H9 (cell line): ENCODE results near the gene SCNN1B. TPM values are rescaled to one million over a fixed set of nuclear protein-coding genes. Genes with fewer than 3 reads are reported as not detected.

ENCODE experiments used
- DNase-seq: peaks from one replicate; pipeline ENCODE4 v3.0.0-alpha.2; 2017
- H2AFZ ChIP-seq: one replicate; pipeline ENCODE4 v1.6.1; 2013; ENCODE audit warnings: mild to moderate bottlenecking, low read length, control low read depth, moderate library complexity
- H2AK5ac ChIP-seq: 2 replicates; pipeline ENCODE4 v1.6.1; 2013; ENCODE audit warnings: low read length, control low read depth, mixed read lengths; ENCODE audit not compliant: insufficient read length
- H2BK120ac ChIP-seq: one replicate; pipeline ENCODE4 v1.6.1; 2013; ENCODE audit warnings: low read depth, mild to moderate bottlenecking, low read length, control low read depth, inconsistent platforms; ENCODE audit not compliant: poor library complexity, severe bottlenecking
- H2BK12ac ChIP-seq: 2 replicates; pipeline ENCODE4 v1.6.1; 2013; ENCODE audit warnings: low read length, control low read depth, mixed read lengths, low read depth; ENCODE audit not compliant: insufficient read length
- H2BK15ac ChIP-seq: 2 replicates; pipeline ENCODE4 v1.6.1; 2013; ENCODE audit warnings: low read depth, low read length, control low read depth
- H2BK20ac ChIP-seq: one replicate; pipeline ENCODE4 v1.6.1; 2013; ENCODE audit warnings: low read depth, mild to moderate bottlenecking, low read length, control low read depth, inconsistent platforms; ENCODE audit not compliant: poor library complexity, severe bottlenecking
- H2BK5ac ChIP-seq: 2 replicates; pipeline ENCODE4 v1.6.1; 2013; ENCODE audit warnings: low read length, control low read depth, mixed read lengths; ENCODE audit not compliant: insufficient read length
- H3K14ac ChIP-seq: 2 replicates; pipeline ENCODE4 v1.6.1; 2013; ENCODE audit warnings: low read length, control low read depth; ENCODE audit not compliant: insufficient read depth
- H3K18ac ChIP-seq: 2 replicates; pipeline ENCODE4 v1.6.1; 2013; ENCODE audit warnings: low read depth, mild to moderate bottlenecking, mixed read lengths, low read length, control low read depth; ENCODE audit not compliant: insufficient read length
- H3K23ac ChIP-seq: 2 replicates; pipeline ENCODE4 v1.6.1; 2013; ENCODE audit warnings: low read length, control low read depth, mixed read lengths, low read depth; ENCODE audit not compliant: insufficient read length
- H3K23me2 ChIP-seq: 2 replicates; pipeline ENCODE4 v1.6.1; 2013; ENCODE audit warnings: low read depth, mild to moderate bottlenecking, mixed read lengths, low read length, control low read depth; ENCODE audit not compliant: insufficient read length, poor library complexity, severe bottlenecking
- H3K27ac ChIP-seq: 2 replicates; pipeline ENCODE4 v1.5.1; 2013; ENCODE audit warnings: low read length, control low read depth, mixed read lengths, low read depth; ENCODE audit not compliant: insufficient read length
- H3K27me3 ChIP-seq: 2 replicates; pipeline ENCODE4 v1.6.1; 2013; ENCODE audit warnings: low read length, control low read depth, inconsistent platforms; ENCODE audit not compliant: insufficient read depth
- H3K4ac ChIP-seq: 2 replicates; pipeline ENCODE4 v1.6.1; 2013; ENCODE audit warnings: low read depth, mild to moderate bottlenecking, control low read depth, inconsistent platforms, low read length, moderate library complexity
- H3K4me1 ChIP-seq: 2 replicates; pipeline ENCODE4 v1.6.1; 2013; ENCODE audit warnings: low read length, control low read depth, inconsistent platforms; ENCODE audit not compliant: insufficient read depth
- H3K4me2 ChIP-seq: 2 replicates; pipeline ENCODE4 v1.6.1; 2013; ENCODE audit warnings: low read length, control low read depth, mixed read lengths; ENCODE audit not compliant: insufficient read length, insufficient read depth
- H3K56ac ChIP-seq: 2 replicates; pipeline ENCODE4 v1.6.1; 2013; ENCODE audit warnings: low read depth, mild to moderate bottlenecking, mixed read lengths, low read length, control low read depth; ENCODE audit not compliant: insufficient read length
- H3K79me1 ChIP-seq: 2 replicates; pipeline ENCODE4 v1.6.1; 2013; ENCODE audit warnings: low read depth, mild to moderate bottlenecking, moderate library complexity, low read length, control low read depth, inconsistent platforms; ENCODE audit not compliant: insufficient read depth, poor library complexity, severe bottlenecking
- H3K79me2 ChIP-seq: 2 replicates; pipeline ENCODE4 v1.6.1; 2013; ENCODE audit warnings: low read length, control low read depth, inconsistent platforms; ENCODE audit not compliant: insufficient read depth
- H3K9ac ChIP-seq: 2 replicates; pipeline ENCODE4 v1.6.1; 2013; ENCODE audit warnings: low read length, control low read depth, mixed read lengths; ENCODE audit not compliant: insufficient read length; ENCODE audit errors: extremely low read depth
- H3K9me3 ChIP-seq: one replicate; pipeline ENCODE4 v1.6.1; 2013; ENCODE audit warnings: low read depth, low read length, inconsistent platforms; ENCODE audit not compliant: control insufficient read depth
- H3T11ph ChIP-seq: one replicate; pipeline ENCODE4 v1.6.1; 2013; ENCODE audit warnings: mild to moderate bottlenecking, low read length, control low read depth, inconsistent platforms
- H4K20me1 ChIP-seq: one replicate; pipeline ENCODE4 v1.6.1; 2013; ENCODE audit not compliant: control insufficient read depth, insufficient read length, insufficient read depth
- H4K5ac ChIP-seq: 2 replicates; pipeline ENCODE4 v1.6.1; 2013; ENCODE audit warnings: low read depth, mild to moderate bottlenecking, mixed read lengths, low read length, control low read depth; ENCODE audit not compliant: insufficient read length
- H4K8ac ChIP-seq: replicated peaks from 2 replicates; pipeline ENCODE4 v1.6.1; 2013; ENCODE audit warnings: low read length, control low read depth, mixed read lengths, low read depth; ENCODE audit not compliant: insufficient read length
- H4K91ac ChIP-seq: 2 replicates; pipeline ENCODE4 v1.6.1; 2013; ENCODE audit warnings: low read depth, mild to moderate bottlenecking, moderate library complexity, mixed read lengths, low read length, control low read depth; ENCODE audit not compliant: insufficient read length
- H3K27ac Mint-ChIP-seq, 3 experiments: 2 replicates in 2 of 3; 3 replicates in 1 of 3; pipeline ENCODE4 v1.8.0; 2020 to 2021; ENCODE audit warnings: mixed read lengths in 3 of 3, mild to moderate bottlenecking in 1 of 3, moderate library complexity in 1 of 3
- H3K27me3 Mint-ChIP-seq: 2 replicates; pipeline ENCODE4 v1.8.0; 2021; ENCODE audit warnings: low read depth, mild to moderate bottlenecking, moderate library complexity, mixed read lengths
- H3K36me3 Mint-ChIP-seq, 3 experiments: 2 replicates in 2 of 3; 3 replicates in 1 of 3; pipeline ENCODE4 v1.8.0; 2020 to 2021; ENCODE audit warnings: low read depth in 3 of 3, mixed read lengths in 3 of 3; ENCODE audit not compliant: insufficient read depth in 1 of 3
- H3K4me1 Mint-ChIP-seq, 2 experiments: 2 replicates each; pipeline ENCODE4 v1.8.0; 2020; ENCODE audit warnings: mixed read lengths in 2 of 2
- H3K4me3 Mint-ChIP-seq, 2 experiments: 2 replicates in 1 of 2; 3 replicates in 1 of 2; pipeline ENCODE4 v1.8.0; 2020 to 2021; ENCODE audit warnings: mild to moderate bottlenecking in 2 of 2, mixed read lengths in 2 of 2, moderate library complexity in 1 of 2
- H3K9me3 Mint-ChIP-seq, 2 experiments: 2 replicates in 1 of 2; 3 replicates in 1 of 2; pipeline ENCODE4 v1.8.0; 2020; ENCODE audit warnings: mild to moderate bottlenecking in 2 of 2, mixed read lengths in 2 of 2, moderate library complexity in 1 of 2
- WGBS: extraction: QIAGEN DNeasy Blood & Tissue Kit; methylation state at CpG from one replicate; pipeline ENCODE4 v1.1.7; 2013; ENCODE audit warnings: missing lambda C conversion rate, low lambda C conversion rate, mixed read lengths; ENCODE audit not compliant: insufficient read length; ENCODE audit errors: extremely low coverage; 5-methylcytosine and 5-hydroxymethylcytosine counted together
- total RNA-seq: library from RNA; stranded (reverse); gene quantifications from 2 replicates; pipeline ENCODE4 v1.2.1, GENCODE V29; 2021
- TF ChIP-seq, protein P1 (sequence below): fragments of 200-600 bp; sonication (generic); conservative IDR thresholded peaks from 3 replicates; pipeline ENCODE4 v1.8.0; 2021; ENCODE audit warnings: antibody characterized with exemption, mild to moderate bottlenecking

Gene SCNN1B
- total RNA-seq, 1 experiment from 2014 or later: 0.11 TPM

DNA sequence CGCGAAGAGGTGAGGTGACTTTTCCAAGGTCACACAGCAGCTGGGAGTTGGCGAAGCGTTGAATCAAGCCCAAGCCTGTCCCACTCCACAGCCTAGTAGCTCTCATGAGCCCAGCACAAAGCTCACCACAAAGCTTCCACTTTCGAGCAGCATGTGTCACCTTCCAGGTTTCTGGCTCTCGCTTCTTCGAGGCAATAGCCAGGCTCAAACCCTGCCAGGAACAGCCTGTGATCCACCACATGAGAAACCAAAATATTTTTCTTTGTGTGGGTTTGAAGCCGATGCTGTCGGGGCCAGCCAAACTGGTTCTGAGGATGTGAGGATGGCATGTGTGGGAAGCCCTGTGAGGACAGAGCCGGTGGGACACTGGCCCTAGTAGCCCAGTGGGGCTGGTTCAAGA lies 82.8 kb downstream of the SCNN1B start:
- Histone ChIP-seq H3K56ac (no peak overlapping the region), H2BK12ac (no peak overlapping the region), H3K27me3 (no peaks in the 10 kb centered on the region), H3K4me1 (no peaks in the 10 kb centered on the region), H3K27ac (no peak overlapping the region), H4K91ac (no peak overlapping the region), H3T11ph (no peak overlapping the region), H2BK120ac (no peak overlapping the region), H3K23me2 (no peaks in the 10 kb centered on the region), H2BK15ac (no peak overlapping the region), H3K23ac (no peak overlapping the region), H2AK5ac (no peak overlapping the region), H2AFZ (no peak overlapping the region), H3K79me2 (no peaks in the 10 kb centered on the region), H4K20me1 (no peaks in the 10 kb centered on the region), H2BK5ac (no peak overlapping the region), H3K4ac (no peak overlapping the region), H4K8ac (no peak overlapping the region), H2BK20ac (no peak overlapping the region), H3K9me3 (no peaks in the 10 kb centered on the region), H3K4me2 (no peak overlapping the region), H3K9ac (no peak overlapping the region), H4K5ac (no peak overlapping the region), H3K18ac (no peak overlapping the region), H3K14ac (no peak overlapping the region; the same call in 1 of the 2 replicates), H3K79me1 (no peaks in the 10 kb centered on the region)
- no CpG with 5 or more reads among the region's 10 CpGs for WGBS
- H3K9me3 Mint-ChIP-seq: no peaks in the 10 kb centered on the region
- H3K4me1 Mint-ChIP-seq: peaks cover 6 to 9% of the 10 kb centered on the region in 2 experiments
- DNase-seq: no peak
- peak overlapping the region in 1 of 3 experiments; percentile 61; a peak in 1 of 7 replicates for H3K27ac Mint-ChIP-seq
- H3K36me3 Mint-ChIP-seq: peaks cover 7 to 18% (median 14%) of the 10 kb centered on the region in 3 experiments; a peak in 6 of 7 replicates
- TF ChIP-seq, protein P1, sequence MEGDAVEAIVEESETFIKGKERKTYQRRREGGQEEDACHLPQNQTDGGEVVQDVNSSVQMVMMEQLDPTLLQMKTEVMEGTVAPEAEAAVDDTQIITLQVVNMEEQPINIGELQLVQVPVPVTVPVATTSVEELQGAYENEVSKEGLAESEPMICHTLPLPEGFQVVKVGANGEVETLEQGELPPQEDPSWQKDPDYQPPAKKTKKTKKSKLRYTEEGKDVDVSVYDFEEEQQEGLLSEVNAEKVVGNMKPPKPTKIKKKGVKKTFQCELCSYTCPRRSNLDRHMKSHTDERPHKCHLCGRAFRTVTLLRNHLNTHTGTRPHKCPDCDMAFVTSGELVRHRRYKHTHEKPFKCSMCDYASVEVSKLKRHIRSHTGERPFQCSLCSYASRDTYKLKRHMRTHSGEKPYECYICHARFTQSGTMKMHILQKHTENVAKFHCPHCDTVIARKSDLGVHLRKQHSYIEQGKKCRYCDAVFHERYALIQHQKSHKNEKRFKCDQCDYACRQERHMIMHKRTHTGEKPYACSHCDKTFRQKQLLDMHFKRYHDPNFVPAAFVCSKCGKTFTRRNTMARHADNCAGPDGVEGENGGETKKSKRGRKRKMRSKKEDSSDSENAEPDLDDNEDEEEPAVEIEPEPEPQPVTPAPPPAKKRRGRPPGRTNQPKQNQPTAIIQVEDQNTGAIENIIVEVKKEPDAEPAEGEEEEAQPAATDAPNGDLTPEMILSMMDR: no peak
- H3K27me3 Mint-ChIP-seq: no peaks in the 10 kb centered on the region
- H3K4me3 Mint-ChIP-seq: no peak overlapping the region
